Measurements from ENCODE around the gene LIMCH1. TPM values are rescaled to one million over a fixed set of nuclear protein-coding genes. Genes with fewer than 3 reads are reported as not detected.
"Not testable (repeated sequence)": the region's sequence is repeated elsewhere in the genome, so short reads cannot be mapped to it uniquely, and the experiment has no call there.

LIMCH1 gene
- total and polyA plus RNA-seq, 8 donors: 4.7 to 37.1 (median 17.4) TPM

DNA sequence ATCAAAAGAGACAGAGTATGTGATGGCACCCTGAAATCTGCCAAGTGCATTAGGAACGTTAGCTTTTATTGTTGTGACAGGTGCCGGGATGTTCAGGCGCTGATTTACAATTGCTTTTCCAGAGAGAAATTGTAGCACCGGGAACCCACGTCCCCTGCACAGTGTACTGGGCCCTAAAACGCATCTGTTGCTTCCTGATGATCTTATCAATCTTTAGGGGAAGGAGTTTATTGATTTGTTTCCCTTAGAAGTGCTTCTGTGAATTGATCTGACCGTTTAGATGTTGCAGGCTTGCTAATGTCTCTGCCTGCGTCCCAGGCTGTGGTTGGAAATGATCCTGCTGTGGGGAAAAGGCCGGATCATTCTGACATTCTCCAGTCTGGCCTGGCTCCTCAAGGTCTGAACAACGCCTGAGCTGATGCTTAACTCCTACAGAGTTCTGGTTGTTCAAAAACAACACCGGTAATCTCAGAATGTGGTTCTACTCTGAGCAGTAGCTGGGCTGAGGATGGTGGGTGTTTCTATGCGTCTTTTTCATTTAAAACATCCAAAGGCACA, 193.7 kb downstream of the LIMCH1 start:
- TF ChIP-seq EP300 (IDR thresholded peaks at IDR 0.05): no peak
- TF ChIP-seq POLR2A (IDR thresholded peaks at IDR 0.05): no peak
- TF ChIP-seq POLR2AphosphoS5 (IDR thresholded peaks at IDR 0.05): no peak
- TF ChIP-seq, protein P1, sequence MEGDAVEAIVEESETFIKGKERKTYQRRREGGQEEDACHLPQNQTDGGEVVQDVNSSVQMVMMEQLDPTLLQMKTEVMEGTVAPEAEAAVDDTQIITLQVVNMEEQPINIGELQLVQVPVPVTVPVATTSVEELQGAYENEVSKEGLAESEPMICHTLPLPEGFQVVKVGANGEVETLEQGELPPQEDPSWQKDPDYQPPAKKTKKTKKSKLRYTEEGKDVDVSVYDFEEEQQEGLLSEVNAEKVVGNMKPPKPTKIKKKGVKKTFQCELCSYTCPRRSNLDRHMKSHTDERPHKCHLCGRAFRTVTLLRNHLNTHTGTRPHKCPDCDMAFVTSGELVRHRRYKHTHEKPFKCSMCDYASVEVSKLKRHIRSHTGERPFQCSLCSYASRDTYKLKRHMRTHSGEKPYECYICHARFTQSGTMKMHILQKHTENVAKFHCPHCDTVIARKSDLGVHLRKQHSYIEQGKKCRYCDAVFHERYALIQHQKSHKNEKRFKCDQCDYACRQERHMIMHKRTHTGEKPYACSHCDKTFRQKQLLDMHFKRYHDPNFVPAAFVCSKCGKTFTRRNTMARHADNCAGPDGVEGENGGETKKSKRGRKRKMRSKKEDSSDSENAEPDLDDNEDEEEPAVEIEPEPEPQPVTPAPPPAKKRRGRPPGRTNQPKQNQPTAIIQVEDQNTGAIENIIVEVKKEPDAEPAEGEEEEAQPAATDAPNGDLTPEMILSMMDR (IDR thresholded peaks at IDR 0.05): no peak
- Histone ChIP-seq H3K4me3 (no peak overlapping the region), H3K4me1 (no peaks in the 10 kb centered on the region), H3K27me3 (peaks cover 0 to 50% (median 9%) of the 10 kb centered on the region in 3 donors), H3K27ac (no peak overlapping the region), H3K36me3 (no peaks in the 10 kb centered on the region), H3K9me3 (peaks cover 0 to 2% (median 0%) of the 10 kb centered on the region in 4 donors)
- no peak for DNase-seq
- 39 to 46% (median 40%) methylated on average over 12 of the region's 12 CpGs for WGBS, 5 donors
- intact Hi-C loops (cut with DNase I; ENCODE audit: low total_unique reads): no loop called here

- H3K27ac ChIP-seq: no peak overlapping the region
- H3K27me3 ChIP-seq: peaks cover 0 to 54% (median 9%) of the 10 kb centered on the region in 3 donors
- intact Hi-C loops (cut with DNase I; ENCODE audit: low total_unique reads): no loop called here
- H3K4me1 ChIP-seq: no peaks in the 10 kb centered on the region
- H3K9me3 ChIP-seq: no peaks in the 10 kb centered on the region
- no peak overlapping the region for H3K4me3 ChIP-seq
- TF ChIP-seq, protein P1 (IDR thresholded peaks at IDR 0.05): no peak
- TF ChIP-seq POLR2A (IDR thresholded peaks at IDR 0.05) (no peak), EP300 (IDR thresholded peaks at IDR 0.05) (no peak), POLR2AphosphoS5 (IDR thresholded peaks at IDR 0.05) (no peak)
- 60 to 72% (median 69%) methylated on average over 3 of the region's 3 CpGs for WGBS, 5 donors
- H3K36me3 ChIP-seq: no peaks in the 10 kb centered on the region
- no peak for DNase-seq
These were observed 196.4 kb downstream of the LIMCH1 start for GRCh38 chr4:41734371-41734770.

GRCh38 chr4:41737491-41737890, 199.5 kb downstream of the LIMCH1 start:
- peaks cover 0 to 73% (median 9%) of the 10 kb centered on the region in 3 donors for H3K27me3 ChIP-seq
- DNase-seq; H3K9me3 ChIP-seq; H3K4me1 ChIP-seq; intact Hi-C loops (cut with DNase I; ENCODE audit: low total_unique reads); H3K36me3 ChIP-seq; H3K27ac ChIP-seq; H3K4me3 ChIP-seq: not testable (repeated sequence)
- WGBS, 5 donors: 59 to 82% (median 72%) methylated on average over 8 of the region's 8 CpGs

- H3K27ac ChIP-seq: no peak overlapping the region
- H3K9me3 ChIP-seq: peaks cover 0 to 19% (median 7%) of the 10 kb centered on the region in 4 donors
- intact Hi-C loops (cut with DNase I; ENCODE audit: low total_unique reads): no loop called here
- no peak overlapping the region for H3K4me3 ChIP-seq
- no peaks in the 10 kb centered on the region for H3K36me3 ChIP-seq
- peaks cover 16 to 87% (median 34%) of the 10 kb centered on the region in 3 donors for H3K27me3 ChIP-seq
- H3K4me1 ChIP-seq: peaks cover 0 to 10% (median 2%) of the 10 kb centered on the region in 4 donors
- TF ChIP-seq POLR2A (IDR thresholded peaks at IDR 0.05): no peak
- no peak for TF ChIP-seq EP300 (IDR thresholded peaks at IDR 0.05)
- TF ChIP-seq, protein P1 (IDR thresholded peaks at IDR 0.05): no peak
- no peak for TF ChIP-seq POLR2AphosphoS5 (IDR thresholded peaks at IDR 0.05)
- 38 to 68% (median 56%) methylated on average over 2 of the region's 2 CpGs for WGBS, 5 donors
- DNase-seq: no peak
These were observed 203.4 kb downstream of the LIMCH1 start for GRCh38 chr4:41741354-41741753.

- peaks cover 0 to 30% (median 12%) of the 10 kb centered on the region in 4 donors for H3K4me1 ChIP-seq
- peaks cover 43 to 97% (median 68%) of the 10 kb centered on the region in 3 donors for H3K27me3 ChIP-seq
- peak in 1 of 2 donors; percentile 12 for DNase-seq
- no peaks in the 10 kb centered on the region for H3K36me3 ChIP-seq
- H3K27ac ChIP-seq: no peak overlapping the region
- WGBS, 5 donors: 7 to 11% (median 9%) methylated on average over 33 of the region's 33 CpGs
- H3K9me3 ChIP-seq: peaks cover 0 to 23% (median 7%) of the 10 kb centered on the region in 4 donors
- no peak for TF ChIP-seq EP300 (IDR thresholded peaks at IDR 0.05)
- no peak for TF ChIP-seq POLR2A (IDR thresholded peaks at IDR 0.05)
- TF ChIP-seq, protein P1 (IDR thresholded peaks at IDR 0.05): no peak
- intact Hi-C loops (cut with DNase I; ENCODE audit: low total_unique reads): no loop called here
- H3K4me3 ChIP-seq: no peak overlapping the region
These were observed 206.8 kb downstream of the LIMCH1 start for GRCh38 chr4:41744572-41745291.
